Type B pancreatic cell (in vitro differentiated cells): Measurements from ENCODE around the gene ENDOG. TPM values are rescaled to one million over a fixed set of nuclear protein-coding genes. Genes with fewer than 3 reads are reported as not detected.
A peak's percentile ranks its signal among the peaks of the same experiment; 100 is the strongest.

ENCODE experiments used
- DNase-seq: peaks from one replicate; pipeline ENCODE4 v3.0.0; 2021; ENCODE audit warnings: mixed read lengths; ENCODE audit not compliant: unreplicated experiment; ENCODE audit errors: extremely low spot score
- H3K27ac Mint-ChIP-seq: 2 replicates; pipeline ENCODE4 v1.8.0; 2021; ENCODE audit warnings: mild to moderate bottlenecking, mixed read lengths
- H3K27me3 Mint-ChIP-seq: 2 replicates; pipeline ENCODE4 v1.8.0; 2021; ENCODE audit warnings: mixed read lengths
- H3K36me3 Mint-ChIP-seq: 2 replicates; pipeline ENCODE4 v1.8.0; 2021; ENCODE audit warnings: mixed read lengths
- H3K4me1 Mint-ChIP-seq: one replicate; pipeline ENCODE4 v1.8.0; 2021; ENCODE audit warnings: mixed read lengths; ENCODE audit not compliant: unreplicated experiment
- H3K4me3 Mint-ChIP-seq: 2 replicates; pipeline ENCODE4 v1.8.0; 2021; ENCODE audit warnings: mild to moderate bottlenecking, mixed read lengths
- H3K9me3 Mint-ChIP-seq: 2 replicates; pipeline ENCODE4 v1.8.0; 2021; ENCODE audit warnings: mixed read lengths
- total RNA-seq: library from RNA; stranded (reverse); gene quantifications from 2 replicates; pipeline ENCODE4 v1.2.1, GENCODE V29; 2021; ENCODE audit warnings: low replicate concordance
- TF ChIP-seq, protein P1 (sequence below): fragments of 200-600 bp; sonication (generic); conservative IDR thresholded peaks from 2 replicates; pipeline ENCODE4 v1.5.0; 2021; ENCODE audit warnings: antibody characterized with exemption, mild to moderate bottlenecking

Gene ENDOG
- total RNA-seq, 1 donor from 2014 or later = 24.1 TPM

DNA sequence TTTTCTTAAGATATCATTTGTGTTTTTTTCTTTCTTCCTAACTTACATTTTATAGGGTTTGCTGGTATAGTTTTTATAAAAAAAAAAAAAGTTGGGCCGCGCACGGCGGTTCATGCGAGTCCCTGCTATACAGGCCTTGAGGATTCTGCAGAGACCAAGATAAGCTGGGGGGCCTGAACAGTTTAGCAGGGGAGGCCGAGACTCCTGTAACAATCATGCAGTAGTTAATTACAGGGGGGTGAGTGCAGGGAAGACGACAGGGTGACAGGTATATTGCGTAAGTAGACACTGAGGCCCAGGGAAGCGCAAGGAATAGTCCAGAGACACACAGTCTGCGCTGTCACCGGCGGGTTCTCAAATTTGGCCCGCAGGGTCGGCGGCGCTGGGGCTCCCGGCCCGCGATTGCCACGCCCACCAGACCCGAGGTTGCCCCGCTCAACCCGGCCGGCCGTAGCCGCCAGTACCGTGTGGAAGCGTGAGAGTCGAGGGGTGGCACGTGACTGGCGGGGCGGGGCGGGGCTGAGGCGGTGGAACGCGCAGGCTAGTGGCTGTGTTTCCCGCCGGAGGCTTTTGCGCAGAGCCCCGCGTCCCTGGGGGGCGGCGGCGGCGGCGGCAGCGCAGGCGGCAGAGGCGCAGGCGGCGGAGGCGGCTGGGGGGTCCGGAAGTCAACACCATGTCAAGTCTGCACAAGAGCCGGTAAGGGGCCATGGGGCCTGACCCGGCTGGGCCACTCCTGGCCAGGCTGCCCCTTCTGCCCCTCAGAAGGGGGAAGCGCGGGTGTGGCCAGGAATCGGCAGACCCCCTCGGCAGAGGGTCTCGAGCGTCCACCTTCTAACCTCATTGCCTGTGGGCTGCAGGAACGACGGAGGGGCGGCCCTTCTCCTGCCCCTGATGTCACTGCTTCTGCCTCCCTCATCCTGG lies 31.4 kb upstream of the ENDOG start, which contains the start of gene TBC1D13:
Gene TBC1D13 (plus strand): TSS at position 573 of the 921 bp plus-strand sequence. CDS start 101 bp downstream, at position 674.
- no peaks in the 10 kb centered on the region for H3K27me3 Mint-ChIP-seq
- no peaks in the 10 kb centered on the region for H3K36me3 Mint-ChIP-seq
- H3K27ac Mint-ChIP-seq = peak within 1 kb of the TSS; percentile 92
- TF ChIP-seq, protein P1, sequence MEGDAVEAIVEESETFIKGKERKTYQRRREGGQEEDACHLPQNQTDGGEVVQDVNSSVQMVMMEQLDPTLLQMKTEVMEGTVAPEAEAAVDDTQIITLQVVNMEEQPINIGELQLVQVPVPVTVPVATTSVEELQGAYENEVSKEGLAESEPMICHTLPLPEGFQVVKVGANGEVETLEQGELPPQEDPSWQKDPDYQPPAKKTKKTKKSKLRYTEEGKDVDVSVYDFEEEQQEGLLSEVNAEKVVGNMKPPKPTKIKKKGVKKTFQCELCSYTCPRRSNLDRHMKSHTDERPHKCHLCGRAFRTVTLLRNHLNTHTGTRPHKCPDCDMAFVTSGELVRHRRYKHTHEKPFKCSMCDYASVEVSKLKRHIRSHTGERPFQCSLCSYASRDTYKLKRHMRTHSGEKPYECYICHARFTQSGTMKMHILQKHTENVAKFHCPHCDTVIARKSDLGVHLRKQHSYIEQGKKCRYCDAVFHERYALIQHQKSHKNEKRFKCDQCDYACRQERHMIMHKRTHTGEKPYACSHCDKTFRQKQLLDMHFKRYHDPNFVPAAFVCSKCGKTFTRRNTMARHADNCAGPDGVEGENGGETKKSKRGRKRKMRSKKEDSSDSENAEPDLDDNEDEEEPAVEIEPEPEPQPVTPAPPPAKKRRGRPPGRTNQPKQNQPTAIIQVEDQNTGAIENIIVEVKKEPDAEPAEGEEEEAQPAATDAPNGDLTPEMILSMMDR = no peak
- H3K4me3 Mint-ChIP-seq = peak within 1 kb of the TSS; percentile 95
- peak; percentile 93 for DNase-seq
- H3K4me1 Mint-ChIP-seq = no peaks in the 10 kb centered on the region
- no peaks in the 10 kb centered on the region for H3K9me3 Mint-ChIP-seq

DNA sequence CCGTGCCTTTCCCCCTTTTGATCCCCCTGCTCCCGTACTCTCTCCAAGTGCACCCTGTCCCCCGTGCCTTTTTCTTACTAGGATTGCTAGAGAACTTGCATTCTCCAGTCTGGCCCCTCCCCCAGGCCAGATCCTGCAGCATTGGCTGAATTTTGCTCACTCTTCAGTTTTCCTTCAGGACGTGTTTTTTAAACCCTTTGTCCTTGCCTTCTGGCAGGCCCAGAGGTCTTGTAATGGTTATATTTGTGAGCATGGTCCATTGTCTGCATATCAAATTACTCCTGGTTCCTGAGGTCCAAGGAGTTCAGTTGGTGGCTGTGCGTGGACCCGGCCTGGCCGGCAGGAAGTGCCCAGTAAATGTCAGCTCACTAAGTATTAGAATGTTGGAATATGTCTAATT lies 30.6 kb upstream of the ENDOG start:
- Mint-ChIP-seq H3K36me3 (no peaks in the 10 kb centered on the region), H3K4me1 (no peaks in the 10 kb centered on the region), H3K27me3 (no peaks in the 10 kb centered on the region), H3K4me3 (peak overlapping the region; percentile 95), H3K27ac (peak overlapping the region; percentile 92), H3K9me3 (no peaks in the 10 kb centered on the region)
- TF ChIP-seq, protein P1 = no peak
- DNase-seq = no peak

DNA sequence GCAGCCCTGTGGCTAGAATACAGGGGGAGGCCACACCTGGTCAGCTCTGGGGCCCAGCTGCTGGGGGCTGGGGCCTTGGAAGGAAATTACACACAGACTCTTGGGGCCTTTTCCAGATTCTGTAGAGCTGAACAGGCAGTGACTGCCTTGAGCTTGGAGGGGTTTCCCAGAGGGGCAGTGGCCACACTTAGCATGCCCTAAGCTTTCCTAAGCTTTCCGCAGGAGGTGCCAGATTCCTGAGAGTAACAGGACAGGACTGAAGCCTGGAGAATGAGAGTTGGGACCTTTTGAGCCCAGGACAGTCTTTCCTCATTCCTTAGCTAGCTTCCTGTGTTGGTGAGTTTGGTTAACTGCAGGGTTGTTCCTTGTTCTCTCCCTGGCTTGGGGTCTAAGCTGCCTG lies 29.9 kb upstream of the ENDOG start:
- Mint-ChIP-seq H3K4me1 (no peaks in the 10 kb centered on the region), H3K27ac (no peak overlapping the region)
- TF ChIP-seq, protein P1 = no peak

DNA sequence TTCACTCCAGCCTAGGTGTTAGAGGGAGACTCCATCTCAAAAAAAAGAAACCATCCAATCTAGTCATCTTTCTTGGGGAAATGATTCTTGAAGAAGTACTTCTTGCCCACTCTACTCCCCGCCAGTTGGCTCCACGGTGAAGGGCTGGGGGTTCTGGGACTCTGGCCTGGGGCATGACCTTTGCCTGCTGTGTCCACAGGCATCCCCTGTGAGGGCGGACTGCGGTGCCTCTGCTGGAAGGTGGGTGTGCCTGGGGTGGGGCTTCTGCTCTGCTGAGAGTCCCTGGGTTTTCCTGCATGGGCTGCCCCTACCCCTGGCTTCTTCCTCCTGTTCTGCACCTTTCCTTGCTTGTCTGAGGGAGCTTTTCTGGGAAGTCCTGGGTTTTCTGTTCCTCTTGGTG lies 27.8 kb upstream of the ENDOG start:
- H3K27me3 Mint-ChIP-seq = no peaks in the 10 kb centered on the region
- H3K27ac Mint-ChIP-seq = no peak overlapping the region
- H3K4me3 Mint-ChIP-seq = no peak overlapping the region
- H3K4me1 Mint-ChIP-seq = no peaks in the 10 kb centered on the region
- DNase-seq = no peak
- TF ChIP-seq, protein P1 = no peak
- no peaks in the 10 kb centered on the region for H3K36me3 Mint-ChIP-seq
- no peaks in the 10 kb centered on the region for H3K9me3 Mint-ChIP-seq

More for the DNA sequence above, 29.9 kb upstream of the ENDOG start:
- Mint-ChIP-seq H3K4me3 (peak overlapping the region; percentile 95), H3K27me3 (no peaks in the 10 kb centered on the region), H3K9me3 (no peaks in the 10 kb centered on the region), H3K36me3 (no peaks in the 10 kb centered on the region)
- DNase-seq = no peak

DNA sequence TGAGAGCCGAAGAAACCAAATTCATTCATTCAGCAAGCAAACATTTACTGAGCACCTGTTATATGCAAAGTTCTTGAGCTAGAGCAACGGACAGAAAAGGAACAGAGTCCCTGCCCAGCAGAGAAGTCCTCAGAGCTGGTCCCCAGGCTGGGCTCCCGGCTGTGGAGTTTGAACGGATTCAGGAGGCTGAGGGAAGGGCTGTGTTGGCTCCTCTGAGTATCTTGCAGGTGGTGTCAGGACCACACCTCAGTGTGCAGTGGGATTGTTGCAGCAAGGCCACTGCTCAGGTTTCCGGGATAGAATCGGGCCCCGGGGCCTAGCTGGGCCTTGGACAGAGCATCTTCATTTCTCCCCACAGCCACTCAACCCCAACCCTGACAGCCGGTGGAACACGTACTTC lies 26.2 kb upstream of the ENDOG start:
- TF ChIP-seq, protein P1 = no peak

More for the DNA sequence above, 26.2 kb upstream of the ENDOG start:
- DNase-seq = no peak
- Mint-ChIP-seq H3K4me3 (no peak overlapping the region), H3K36me3 (no peaks in the 10 kb centered on the region), H3K27ac (no peak overlapping the region), H3K27me3 (no peaks in the 10 kb centered on the region), H3K4me1 (no peaks in the 10 kb centered on the region), H3K9me3 (no peaks in the 10 kb centered on the region)
